Erythroblast (primary cell): Measurements from ENCODE around the gene UPK3A.

Experiments
- GATA1 ChIP-seq: IDR thresholded peaks from 2 replicates; pipeline ENCODE4 v1.6.1; 2011; ENCODE audit warnings: low read depth, mild to moderate bottlenecking, control low read depth, low read length, moderate library complexity
- POLR2A ChIP-seq: IDR thresholded peaks from 2 replicates; pipeline ENCODE4 v1.6.1; 2011; ENCODE audit warnings: mild to moderate bottlenecking, low read length

DNA sequence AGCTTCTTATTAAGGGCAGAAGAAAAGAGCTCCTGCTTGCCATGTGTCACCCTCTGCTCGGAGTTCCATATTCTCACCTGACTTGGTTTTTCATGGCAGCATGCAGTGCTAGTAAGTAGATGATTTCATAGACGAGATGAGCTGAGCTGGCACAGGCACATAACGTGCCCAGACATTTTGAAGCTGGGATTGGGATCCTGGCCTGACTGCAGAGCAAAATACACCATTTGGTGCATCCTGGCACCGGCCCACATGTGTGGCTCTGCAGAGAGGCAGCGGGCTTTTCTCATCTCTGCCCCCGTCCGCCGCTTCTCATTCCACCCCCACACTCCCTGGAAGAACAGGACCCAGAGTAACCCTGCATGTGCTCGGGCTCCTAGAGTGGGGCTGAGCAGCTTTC is 49.8 kb downstream of the UPK3A start:
- no peak for TF ChIP-seq POLR2A
- TF ChIP-seq GATA1 = no peak
